K562 (cell line): ENCODE measurements around the gene SEC11A.

Experiments
- CTCF ChIP-seq, 3 experiments: IDR thresholded peaks in 2 of 3; conservative IDR thresholded peaks in 1 of 3; 2 replicates each; pipeline ENCODE4 v1.5.1; 2011 to 2012; ENCODE audit warnings: low read length in 3 of 3, mild to moderate bottlenecking in 3 of 3, control low read depth in 2 of 3, improper control_type of control experiment in 1 of 3, inconsistent platforms in 1 of 3, low read depth in 1 of 3, mixed read lengths in 1 of 3, moderate library complexity in 1 of 3; ENCODE audit not compliant: insufficient read depth in 2 of 3
- ETS1 ChIP-seq: conservative IDR thresholded peaks from 2 replicates; pipeline ENCODE4 v1.6.1; 2011; ENCODE audit warnings: low read depth, mild to moderate bottlenecking, low read length; ENCODE audit not compliant: control insufficient read depth
- HIVEP1 ChIP-seq: fragments of 250-450 bp; sonication (Bioruptor Pico); IDR thresholded peaks from 2 replicates; pipeline ENCODE4 v1.4.0; 2020; ENCODE audit warnings: mild to moderate bottlenecking
- HNRNPLL ChIP-seq: fragments of 200-400 bp; formaldehyde crosslinking; IDR thresholded peaks from 2 replicates; pipeline ENCODE4 v1.6.1; 2017; ENCODE audit warnings: low read length, low read depth, mild to moderate bottlenecking; ENCODE audit not compliant: poor library complexity, severe bottlenecking
- MXI1 ChIP-seq: IDR thresholded peaks from 2 replicates; pipeline ENCODE4 v1.6.1; 2011; ENCODE audit warnings: low read depth, mild to moderate bottlenecking, improper control_type of control experiment, low read length
- NFE2L1 ChIP-seq: fragments of 450-650 bp; IDR thresholded peaks from 2 replicates; pipeline ENCODE4 v1.6.1; 2016; ENCODE audit warnings: missing genetic modification characterization, low read depth, mild to moderate bottlenecking, missing compliant biosample characterization, moderate library complexity, borderline replicate concordance
- RBM25 ChIP-seq: fragments of 200-400 bp; formaldehyde crosslinking; IDR thresholded peaks from 2 replicates; pipeline ENCODE4 v1.6.1; 2018; ENCODE audit warnings: low read length, low read depth, moderate library complexity; ENCODE audit not compliant: severe bottlenecking
- TEAD4 ChIP-seq, 2 experiments: sonication (generic) in 1 of 2; formaldehyde crosslinking in 1 of 2; IDR thresholded peaks; 2 replicates each; pipeline versions ENCODE4 v1.6.1 to v1.8.0; 2012 to 2022; ENCODE audit warnings: borderline replicate concordance in 1 of 2, inconsistent platforms in 1 of 2, low read length in 1 of 2, mild to moderate bottlenecking in 1 of 2, missing genetic modification reagents in 1 of 2
- ZNF175 ChIP-seq: fragments of 200-800 bp; sonication (Bioruptor generic); IDR thresholded peaks from 2 replicates; pipeline ENCODE4 v1.6.1; 2016; ENCODE audit warnings: low read depth, mild to moderate bottlenecking, missing genetic modification characterization, missing compliant biosample characterization
- ZNF644 ChIP-seq: fragments of 200-800 bp; sonication (Bioruptor generic); IDR thresholded peaks from 2 replicates; pipeline ENCODE4 v1.6.1; 2016; ENCODE audit warnings: low read depth, missing genetic modification characterization, missing compliant biosample characterization

GRCh38 chr15:84736375-84736774, 20.4 kb upstream of the SEC11A start:
- TF ChIP-seq TEAD4 (IDR thresholded peaks at IDR 0.05; ENCODE audit: low read length) (no peak), TEAD4 (CRISPR knock-in tag; IDR thresholded peaks at IDR 0.05; ENCODE audit: borderline replicate concordance) (no peak), NFE2L1 (no peak), HIVEP1 (CRISPR knock-in tag) (no peak), RBM25 (no peak), ZNF644 (tag) (no peak), ZNF175 (CRISPR knock-in tag) (no peak), MXI1 (no peak), ETS1 (no peak), CTCF (IDR thresholded peaks at IDR 0.05 in 2 of 3, conservative IDR thresholded peaks at IDR 0.05 in 1 of 3; ENCODE audit: insufficient read depth in 2 of 3, low read depth in 1 of 3, low read length in 3 of 3) (no peak), HNRNPLL (no peak)
